ENCODE data around the gene HTT.

Gene HTT

GRCh38 chr4:3074078-3074845 is at the start of gene HTT, which contains the start of gene HTT-AS:
HTT (plus strand) TSS chr4:3074681; CDS start chr4:3074826, 145 bp downstream.
HTT-AS (minus strand) TSS chr4:3074538.
- peak; percentile 96 to 98 (median 97) for DNase-seq

GRCh38 chr4:3025881-3026280 is 48.6 kb upstream of the HTT start:
- DNase-seq = no peak

- no peak for DNase-seq
Observed at GRCh38 chr4:3026540-3026939, 47.9 kb upstream of the HTT start.

GRCh38 chr4:3029464-3029863 is 45.0 kb upstream of the HTT start:
- no peak for DNase-seq

- no peak for DNase-seq
Observed at GRCh38 chr4:3030566-3031356, 43.7 kb upstream of the HTT start.

GRCh38 chr4:3031357-3032082 is 43.0 kb upstream of the HTT start:
- DNase-seq = peak in 1 of 3 experiments; percentile 4

GRCh38 chr4:3034231-3034630 is 40.2 kb upstream of the HTT start:
- no peak for DNase-seq

- no peak for DNase-seq
Observed at GRCh38 chr4:3035249-3035648, 39.2 kb upstream of the HTT start.

GRCh38 chr4:3035674-3036073 is 38.8 kb upstream of the HTT start:
- DNase-seq = no peak

- no peak for DNase-seq
Observed at GRCh38 chr4:3036131-3036952, 38.1 kb upstream of the HTT start.

- DNase-seq = no peak
Observed at GRCh38 chr4:3037957-3038461, 36.5 kb upstream of the HTT start.

GRCh38 chr4:3039706-3040366 is 34.6 kb upstream of the HTT start:
- DNase-seq = no peak

- no peak for DNase-seq
Observed at GRCh38 chr4:3040452-3041191, 33.9 kb upstream of the HTT start.

- DNase-seq = peak; percentile 39 to 76 (median 69)
Observed at GRCh38 chr4:3041192-3042142, 33.0 kb upstream of the HTT start.

- no peak for DNase-seq
Observed at GRCh38 chr4:3042226-3042625, 32.3 kb upstream of the HTT start.

GRCh38 chr4:3043282-3044020 is 31.0 kb upstream of the HTT start:
- no peak for DNase-seq

- DNase-seq = no peak
Observed at GRCh38 chr4:3044870-3045819, 29.3 kb upstream of the HTT start.

- DNase-seq = no peak
Observed at GRCh38 chr4:3046162-3046561, 28.3 kb upstream of the HTT start.
